HepG2 (cell line): Measurements from ENCODE around the gene FAM168A. TPM values are rescaled to one million over a fixed set of nuclear protein-coding genes. Genes with fewer than 3 reads are reported as not detected.

ENCODE experiments used
- CCDC6 ChIP-seq: sonication (generic); formaldehyde crosslinking; IDR thresholded peaks from 2 replicates; pipeline ENCODE4 v1.8.1; 2022; ENCODE audit warnings: mild to moderate bottlenecking, missing genetic modification reagents, moderate library complexity
- CTCF ChIP-seq: sonication (generic); formaldehyde crosslinking; IDR thresholded peaks from 2 replicates; pipeline ENCODE4 v1.5.0; 2020; ENCODE audit warnings: mild to moderate bottlenecking, missing genetic modification reagents, moderate library complexity
- DR1 ChIP-seq: sonication (generic); formaldehyde crosslinking; IDR thresholded peaks from 2 replicates; pipeline ENCODE4 v1.8.0; 2021; ENCODE audit warnings: mild to moderate bottlenecking, missing genetic modification reagents, inconsistent platforms
- KMT2B ChIP-seq: IDR thresholded peaks from 2 replicates; pipeline ENCODE4 v1.6.1; 2016; ENCODE audit warnings: missing genetic modification reagents, missing compliant biosample characterization
- RAD21 ChIP-seq: fragments of 450-650 bp; formaldehyde crosslinking; IDR thresholded peaks from 2 replicates; pipeline ENCODE4 v1.5.0; 2020; ENCODE audit warnings: mild to moderate bottlenecking
- UBTF ChIP-seq: sonication (generic); formaldehyde crosslinking; IDR thresholded peaks from 2 replicates; pipeline ENCODE4 v1.4.0; 2020; ENCODE audit warnings: mild to moderate bottlenecking, missing genetic modification reagents
- ZHX1 ChIP-seq: sonication (generic); formaldehyde crosslinking; IDR thresholded peaks from 2 replicates; pipeline ENCODE4 v1.8.1; 2022; ENCODE audit warnings: low read depth, mild to moderate bottlenecking, missing genetic modification reagents
- ZNF260 ChIP-seq: sonication (generic); formaldehyde crosslinking; IDR thresholded peaks from 2 replicates; pipeline ENCODE4 v1.4.0; 2020; ENCODE audit warnings: missing genetic modification reagents, low read depth, mild to moderate bottlenecking, borderline replicate concordance
- ZNF331 ChIP-seq: sonication (generic); formaldehyde crosslinking; IDR thresholded peaks from 2 replicates; pipeline ENCODE4 v1.4.0; 2020; ENCODE audit warnings: missing genetic modification reagents
- ZNF407 ChIP-seq: sonication (generic); formaldehyde crosslinking; IDR thresholded peaks from one replicate; pipeline ENCODE4 v1.5.1; 2020; ENCODE audit warnings: mild to moderate bottlenecking, missing genetic modification reagents; ENCODE audit errors: not compliant biosample characterization
- ZNF563 ChIP-seq: sonication (generic); formaldehyde crosslinking; IDR thresholded peaks from 2 replicates; pipeline ENCODE4 v1.8.0; 2022; ENCODE audit warnings: mild to moderate bottlenecking, moderate library complexity, missing genetic modification reagents
- ZNF703 ChIP-seq: sonication (generic); formaldehyde crosslinking; IDR thresholded peaks from 2 replicates; pipeline ENCODE4 v1.5.1; 2020; ENCODE audit warnings: missing genetic modification reagents, mild to moderate bottlenecking, moderate library complexity, borderline replicate concordance
- polyA plus RNA-seq, 8 experiments: library from polyadenylated mRNA; depleted of rRNA in 3 of 8; stranded (reverse) in 7 of 8; unstranded in 1 of 8; fragments of >200 nt; fragmentation: Illumina TruSeq in 4 of 8; extraction: Trizol in 4 of 8; gene quantifications; 2 replicates each; pipeline versions ENCODE4 v1.2.1 to v1.2.3, GENCODE V29; 2011 to 2016; ENCODE audit warnings: low read depth in 4 of 8, missing spikeins in 1 of 8, mixed read lengths in 1 of 8; ENCODE audit not compliant: insufficient read depth in 1 of 8
- total RNA-seq, 5 experiments: library from RNA; depleted of rRNA; stranded (reverse); fragments of >200 nt; fragmentation: Illumina TruSeq; extraction: Trizol; gene quantifications; 2 replicates each; pipeline ENCODE4 v1.2.3, GENCODE V29; 2016; ENCODE audit warnings: low read depth in 1 of 5

FAM168A gene
- total and polyA plus RNA-seq, 2 of the 13 experiments (the other 11 are each of a cell fraction or from before 2014, with no cell fraction given) = 13.9 to 15.8 TPM

- TF ChIP-seq KMT2B (CRISPR knock-in tag) = no peak
- TF ChIP-seq ZNF260 (CRISPR knock-in tag) = no peak
- no peak for TF ChIP-seq CCDC6 (CRISPR knock-in tag)
- no peak for TF ChIP-seq ZHX1 (CRISPR knock-in tag)
- peak; percentile 78 for TF ChIP-seq RAD21 (CRISPR knock-in tag)
- TF ChIP-seq DR1 = no peak
- no peak; the same call in 1 of the 2 replicates for TF ChIP-seq ZNF563 (CRISPR knock-in tag)
- TF ChIP-seq ZNF407 (CRISPR knock-in tag) = no peak
- TF ChIP-seq ZNF703 (CRISPR knock-in tag) = no peak
- peak; percentile 90 for TF ChIP-seq CTCF (CRISPR knock-in tag)
- TF ChIP-seq ZNF331 = no peak
- TF ChIP-seq UBTF = no peak
Measured at GRCh38 chr11:73393479-73394415, 204.2 kb downstream of the FAM168A start (continued).
